HepG2 (cell line): ENCODE results near the gene AQP6. TPM values are rescaled to one million over a fixed set of nuclear protein-coding genes. Genes with fewer than 3 reads are reported as not detected.

ENCODE experiments used
- ONECUT2 ChIP-seq: sonication (generic); formaldehyde crosslinking; IDR thresholded peaks from 2 replicates; pipeline ENCODE4 v1.4.0; 2020; ENCODE audit warnings: missing genetic modification reagents
- SIN3B ChIP-seq: fragments of 150-350 bp; IDR thresholded peaks from 2 replicates; pipeline ENCODE4 v1.6.1; 2014; ENCODE audit warnings: low read length
- SNRNP70 ChIP-seq: fragments of 200-400 bp; formaldehyde crosslinking; IDR thresholded peaks from 2 replicates; pipeline ENCODE4 v1.6.1; 2017; ENCODE audit warnings: mild to moderate bottlenecking, low read depth, low read length, moderate library complexity
- ZBTB7A ChIP-seq: sonication (generic); formaldehyde crosslinking; IDR thresholded peaks from 2 replicates; pipeline ENCODE4 v1.8.0; 2022; ENCODE audit warnings: mild to moderate bottlenecking, missing genetic modification reagents
- ZNF282 ChIP-seq: fragments of 450-650 bp; IDR thresholded peaks from 2 replicates; pipeline ENCODE4 v1.6.1; 2018; ENCODE audit not compliant: partially characterized antibody
- ZNF501 ChIP-seq: sonication (generic); formaldehyde crosslinking; IDR thresholded peaks from 2 replicates; pipeline ENCODE4 v1.5.1; 2020; ENCODE audit warnings: mild to moderate bottlenecking, moderate library complexity, missing genetic modification reagents
- ZNF564 ChIP-seq: sonication (generic); formaldehyde crosslinking; IDR thresholded peaks from 2 replicates; pipeline ENCODE4 v1.8.1; 2023; ENCODE audit warnings: mild to moderate bottlenecking, missing genetic modification reagents
- ZNF770 ChIP-seq: sonication (generic); formaldehyde crosslinking; IDR thresholded peaks from 2 replicates; pipeline ENCODE4 v1.5.0; 2020; ENCODE audit warnings: mild to moderate bottlenecking, missing genetic modification reagents
- polyA plus RNA-seq, 8 experiments: library from polyadenylated mRNA; depleted of rRNA in 3 of 8; stranded (reverse) in 7 of 8; unstranded in 1 of 8; fragments of >200 nt; fragmentation: Illumina TruSeq in 4 of 8; extraction: Trizol in 4 of 8; gene quantifications; 2 replicates each; pipeline versions ENCODE4 v1.2.1 to v1.2.3, GENCODE V29; 2011 to 2016; ENCODE audit warnings: low read depth in 4 of 8, missing spikeins in 1 of 8, mixed read lengths in 1 of 8; ENCODE audit not compliant: insufficient read depth in 1 of 8
- total RNA-seq, 5 experiments: library from RNA; depleted of rRNA; stranded (reverse); fragments of >200 nt; fragmentation: Illumina TruSeq; extraction: Trizol; gene quantifications; 2 replicates each; pipeline ENCODE4 v1.2.3, GENCODE V29; 2016; ENCODE audit warnings: low read depth in 1 of 5
- TF ChIP-seq, protein P1 (sequence below), 2 experiments: fragments of 450-650 bp in 1 of 2; sonication (generic) in 1 of 2; formaldehyde crosslinking; IDR thresholded peaks; 2 replicates each; pipeline versions ENCODE4 v1.5.0 to v1.8.0; 2020 to 2022; ENCODE audit warnings: mild to moderate bottlenecking in 1 of 2, missing genetic modification reagents in 1 of 2
- TF ChIP-seq, protein P2 (sequence below): sonication (generic); IDR thresholded peaks from 2 replicates; pipeline ENCODE4 v1.6.1; 2016; ENCODE audit warnings: low read depth, borderline replicate concordance
- TF ChIP-seq, protein P3 (sequence below): sonication (generic); formaldehyde crosslinking; IDR thresholded peaks from 2 replicates; pipeline ENCODE4 v1.8.1; 2023; ENCODE audit warnings: mild to moderate bottlenecking, moderate library complexity, missing genetic modification reagents
- TF ChIP-seq, protein P4 (sequence below): sonication (generic); formaldehyde crosslinking; IDR thresholded peaks from 2 replicates; pipeline ENCODE4 v1.4.0; 2020; ENCODE audit warnings: mild to moderate bottlenecking, missing genetic modification reagents
- TF ChIP-seq, protein P5 (sequence below): fragments of 450-650 bp; IDR thresholded peaks from 2 replicates; pipeline ENCODE4 v1.6.1; 2016

AQP6 gene
- total and polyA plus RNA-seq, 2 of the 13 experiments (the other 11 are each of a cell fraction or from before 2014, with no cell fraction given), result 0.32 to 1.3 TPM

GRCh38 chr12:50025187-50026059, 52.7 kb downstream of the AQP6 start, which contains the start of gene RACGAP1 (continued):
- TF ChIP-seq, protein P1, sequence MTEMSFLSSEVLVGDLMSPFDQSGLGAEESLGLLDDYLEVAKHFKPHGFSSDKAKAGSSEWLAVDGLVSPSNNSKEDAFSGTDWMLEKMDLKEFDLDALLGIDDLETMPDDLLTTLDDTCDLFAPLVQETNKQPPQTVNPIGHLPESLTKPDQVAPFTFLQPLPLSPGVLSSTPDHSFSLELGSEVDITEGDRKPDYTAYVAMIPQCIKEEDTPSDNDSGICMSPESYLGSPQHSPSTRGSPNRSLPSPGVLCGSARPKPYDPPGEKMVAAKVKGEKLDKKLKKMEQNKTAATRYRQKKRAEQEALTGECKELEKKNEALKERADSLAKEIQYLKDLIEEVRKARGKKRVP (CRISPR knock-in tag; IDR thresholded peaks at IDR 0.05), result peak in 1 of 2 experiments; percentile 60; a peak in 1 of 4 replicates
- no peak for TF ChIP-seq SNRNP70
- TF ChIP-seq ZBTB7A (CRISPR knock-in tag), result peak; percentile 47; the same call in 1 of the 2 replicates
- TF ChIP-seq, protein P2, sequence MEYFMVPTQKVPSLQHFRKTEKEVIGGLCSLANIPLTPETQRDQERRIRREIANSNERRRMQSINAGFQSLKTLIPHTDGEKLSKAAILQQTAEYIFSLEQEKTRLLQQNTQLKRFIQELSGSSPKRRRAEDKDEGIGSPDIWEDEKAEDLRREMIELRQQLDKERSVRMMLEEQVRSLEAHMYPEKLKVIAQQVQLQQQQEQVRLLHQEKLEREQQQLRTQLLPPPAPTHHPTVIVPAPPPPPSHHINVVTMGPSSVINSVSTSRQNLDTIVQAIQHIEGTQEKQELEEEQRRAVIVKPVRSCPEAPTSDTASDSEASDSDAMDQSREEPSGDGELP, result peak; percentile 50; the same call in 1 of the 2 replicates
- TF ChIP-seq, protein P3, sequence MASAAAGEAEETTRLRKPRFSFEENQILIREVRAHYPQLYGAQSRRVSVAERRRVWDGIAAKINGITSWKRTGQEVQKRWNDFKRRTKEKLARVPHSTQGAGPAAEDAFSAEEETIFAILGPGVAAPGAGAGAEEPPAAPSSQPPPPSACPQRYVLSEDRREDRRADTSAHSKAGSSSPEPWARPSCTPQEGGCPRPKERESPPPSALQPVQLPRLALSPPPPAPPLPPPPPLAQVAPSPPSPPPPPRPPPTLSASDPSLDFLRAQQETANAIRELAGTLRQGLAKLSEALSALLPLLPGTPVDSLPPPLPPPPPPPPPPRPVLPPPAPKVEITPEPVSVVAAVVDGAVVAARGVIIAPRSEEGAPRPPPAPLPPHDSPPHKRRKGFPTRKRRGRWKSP (CRISPR knock-in tag), result peak; percentile 74
- TF ChIP-seq ZNF770 (CRISPR knock-in tag), result no peak
- peak; percentile 91 for TF ChIP-seq ZNF501 (CRISPR knock-in tag)
- TF ChIP-seq, protein P4, sequence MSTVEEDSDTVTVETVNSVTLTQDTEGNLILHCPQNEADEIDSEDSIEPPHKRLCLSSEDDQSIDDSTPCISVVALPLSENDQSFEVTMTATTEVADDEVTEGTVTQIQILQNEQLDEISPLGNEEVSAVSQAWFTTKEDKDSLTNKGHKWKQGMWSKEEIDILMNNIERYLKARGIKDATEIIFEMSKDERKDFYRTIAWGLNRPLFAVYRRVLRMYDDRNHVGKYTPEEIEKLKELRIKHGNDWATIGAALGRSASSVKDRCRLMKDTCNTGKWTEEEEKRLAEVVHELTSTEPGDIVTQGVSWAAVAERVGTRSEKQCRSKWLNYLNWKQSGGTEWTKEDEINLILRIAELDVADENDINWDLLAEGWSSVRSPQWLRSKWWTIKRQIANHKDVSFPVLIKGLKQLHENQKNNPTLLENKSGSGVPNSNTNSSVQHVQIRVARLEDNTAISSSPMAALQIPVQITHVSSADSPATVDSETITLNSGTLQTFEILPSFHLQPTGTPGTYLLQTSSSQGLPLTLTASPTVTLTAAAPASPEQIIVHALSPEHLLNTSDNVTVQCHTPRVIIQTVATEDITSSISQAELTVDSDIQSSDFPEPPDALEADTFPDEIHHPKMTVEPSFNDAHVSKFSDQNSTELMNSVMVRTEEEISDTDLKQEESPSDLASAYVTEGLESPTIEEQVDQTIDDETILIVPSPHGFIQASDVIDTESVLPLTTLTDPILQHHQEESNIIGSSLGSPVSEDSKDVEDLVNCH (CRISPR knock-in tag), result no peak
- no peak for TF ChIP-seq ONECUT2 (CRISPR knock-in tag)
- TF ChIP-seq ZNF564, result peak; percentile 73; the same call in 1 of the 2 replicates
- TF ChIP-seq SIN3B, result peak; percentile 89
- no peak for TF ChIP-seq ZNF282
- TF ChIP-seq, protein P5, sequence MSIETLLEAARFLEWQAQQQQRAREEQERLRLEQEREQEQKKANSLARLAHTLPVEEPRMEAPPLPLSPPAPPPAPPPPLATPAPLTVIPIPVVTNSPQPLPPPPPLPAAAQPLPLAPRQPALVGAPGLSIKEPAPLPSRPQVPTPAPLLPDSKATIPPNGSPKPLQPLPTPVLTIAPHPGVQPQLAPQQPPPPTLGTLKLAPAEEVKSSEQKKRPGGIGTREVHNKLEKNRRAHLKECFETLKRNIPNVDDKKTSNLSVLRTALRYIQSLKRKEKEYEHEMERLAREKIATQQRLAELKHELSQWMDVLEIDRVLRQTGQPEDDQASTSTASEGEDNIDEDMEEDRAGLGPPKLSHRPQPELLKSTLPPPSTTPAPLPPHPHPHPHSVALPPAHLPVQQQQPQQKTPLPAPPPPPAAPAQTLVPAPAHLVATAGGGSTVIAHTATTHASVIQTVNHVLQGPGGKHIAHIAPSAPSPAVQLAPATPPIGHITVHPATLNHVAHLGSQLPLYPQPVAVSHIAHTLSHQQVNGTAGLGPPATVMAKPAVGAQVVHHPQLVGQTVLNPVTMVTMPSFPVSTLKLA, result peak; percentile 87
